Measurements from ENCODE around the gene SCFD2. TPM values are rescaled to one million over a fixed set of nuclear protein-coding genes. Genes with fewer than 3 reads are reported as not detected.

The SCFD2 gene
- total RNA-seq, 1 donor from 2014 or later: 17.2 TPM

DNA sequence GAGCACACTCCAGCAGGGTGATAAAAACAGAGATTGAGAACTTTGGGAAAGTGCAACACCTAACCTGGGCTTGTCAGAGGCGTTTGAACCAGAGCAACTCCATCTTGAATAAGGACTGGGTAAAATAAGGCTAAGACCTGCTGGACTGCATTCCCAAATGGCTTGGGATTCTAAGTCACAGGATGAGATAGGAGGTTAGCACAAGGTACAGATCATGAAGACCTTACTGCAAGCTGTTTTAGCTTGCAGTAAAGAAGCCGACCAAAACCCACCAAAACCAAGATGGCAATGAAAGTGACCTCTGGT, 43.9 kb downstream of the SCFD2 start:
- Mint-ChIP-seq H3K4me1 (ENCODE audit: low read depth, unreplicated experiment) (no peaks in the 10 kb centered on the region), H3K27ac (ENCODE audit: unreplicated experiment) (no peak overlapping the region), H3K27me3 (ENCODE audit: unreplicated experiment) (peaks cover 4% of the 10 kb centered on the region), H3K9me3 (ENCODE audit: unreplicated experiment) (no peaks in the 10 kb centered on the region), H3K36me3 (ENCODE audit: unreplicated experiment) (no peaks in the 10 kb centered on the region), H3K4me3 (ENCODE audit: unreplicated experiment) (no peak overlapping the region)
- DNase-seq: no peak
- TF ChIP-seq, protein P1, sequence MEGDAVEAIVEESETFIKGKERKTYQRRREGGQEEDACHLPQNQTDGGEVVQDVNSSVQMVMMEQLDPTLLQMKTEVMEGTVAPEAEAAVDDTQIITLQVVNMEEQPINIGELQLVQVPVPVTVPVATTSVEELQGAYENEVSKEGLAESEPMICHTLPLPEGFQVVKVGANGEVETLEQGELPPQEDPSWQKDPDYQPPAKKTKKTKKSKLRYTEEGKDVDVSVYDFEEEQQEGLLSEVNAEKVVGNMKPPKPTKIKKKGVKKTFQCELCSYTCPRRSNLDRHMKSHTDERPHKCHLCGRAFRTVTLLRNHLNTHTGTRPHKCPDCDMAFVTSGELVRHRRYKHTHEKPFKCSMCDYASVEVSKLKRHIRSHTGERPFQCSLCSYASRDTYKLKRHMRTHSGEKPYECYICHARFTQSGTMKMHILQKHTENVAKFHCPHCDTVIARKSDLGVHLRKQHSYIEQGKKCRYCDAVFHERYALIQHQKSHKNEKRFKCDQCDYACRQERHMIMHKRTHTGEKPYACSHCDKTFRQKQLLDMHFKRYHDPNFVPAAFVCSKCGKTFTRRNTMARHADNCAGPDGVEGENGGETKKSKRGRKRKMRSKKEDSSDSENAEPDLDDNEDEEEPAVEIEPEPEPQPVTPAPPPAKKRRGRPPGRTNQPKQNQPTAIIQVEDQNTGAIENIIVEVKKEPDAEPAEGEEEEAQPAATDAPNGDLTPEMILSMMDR (IDR thresholded peaks at IDR 0.05; ENCODE audit: partially characterized antibody, unreplicated experiment): no peak

DNA sequence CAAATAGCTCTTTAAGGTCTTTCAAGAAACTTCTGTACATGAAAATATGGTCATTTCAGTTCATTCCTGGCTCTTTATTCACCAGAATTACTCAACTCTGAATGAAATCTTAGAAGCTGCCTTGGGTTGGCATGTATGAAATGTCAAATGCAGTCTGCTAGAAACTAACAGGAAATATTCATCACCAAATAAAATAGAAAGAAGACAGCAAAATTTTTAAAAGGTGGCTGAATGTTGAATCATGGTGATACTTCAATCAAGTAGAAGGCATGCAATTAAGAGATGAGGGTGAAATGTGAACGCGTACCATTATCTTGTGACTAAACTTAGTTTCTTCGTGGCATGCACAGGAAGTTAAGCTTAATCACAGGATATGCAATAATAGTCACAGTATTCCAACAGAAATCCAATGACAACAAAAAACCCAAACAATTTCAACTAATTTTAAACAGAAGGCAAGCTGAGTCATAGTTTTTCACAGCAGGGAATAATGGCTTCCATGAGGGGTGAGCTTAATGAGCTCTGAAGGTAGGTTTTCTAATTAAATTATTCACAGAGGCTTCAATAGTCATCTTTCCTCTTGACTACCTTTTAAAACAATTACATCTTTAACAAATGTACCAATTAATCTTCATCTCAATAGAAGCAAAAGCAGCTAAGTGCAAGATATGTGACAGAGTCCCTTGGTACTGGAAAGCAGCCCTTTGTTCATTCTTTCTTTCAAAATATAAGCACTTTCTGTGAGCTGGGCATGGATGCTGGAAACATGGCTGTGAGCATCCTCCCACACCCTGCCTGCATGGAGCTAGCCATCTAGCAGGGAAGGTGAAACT, 44.5 kb downstream of the SCFD2 start:
- no peak overlapping the region for H3K4me3 Mint-ChIP-seq (ENCODE audit: unreplicated experiment)
- H3K27me3 Mint-ChIP-seq (ENCODE audit: unreplicated experiment): peaks cover 4% of the 10 kb centered on the region
- no peaks in the 10 kb centered on the region for H3K36me3 Mint-ChIP-seq (ENCODE audit: unreplicated experiment)
- H3K9me3 Mint-ChIP-seq (ENCODE audit: unreplicated experiment): no peaks in the 10 kb centered on the region
- no peak overlapping the region for H3K27ac Mint-ChIP-seq (ENCODE audit: unreplicated experiment)
- no peak for DNase-seq
- H3K4me1 Mint-ChIP-seq (ENCODE audit: low read depth, unreplicated experiment): no peaks in the 10 kb centered on the region
- TF ChIP-seq, protein P1 (IDR thresholded peaks at IDR 0.05; ENCODE audit: partially characterized antibody, unreplicated experiment): no peak

DNA sequence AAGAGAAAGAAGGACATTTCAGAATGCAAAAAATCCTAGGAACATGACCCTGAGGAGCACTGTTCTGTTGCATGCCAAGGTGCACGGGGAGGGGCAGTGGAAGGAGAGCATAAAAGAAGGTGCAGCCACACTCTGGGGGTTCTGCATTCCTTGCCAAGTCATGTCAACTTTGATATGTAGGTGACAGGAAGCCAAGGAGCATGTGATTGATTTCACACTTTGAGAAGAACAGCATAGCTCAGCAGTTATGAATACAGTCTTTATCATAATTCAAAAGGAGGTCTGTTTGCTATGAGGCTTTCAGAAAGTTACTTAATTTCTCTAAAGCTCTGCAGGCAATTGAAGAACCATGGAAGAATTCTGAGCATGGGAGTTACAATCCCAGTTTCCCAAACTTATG, 50.6 kb downstream of the SCFD2 start:
- Mint-ChIP-seq H3K9me3 (ENCODE audit: unreplicated experiment) (no peaks in the 10 kb centered on the region), H3K27ac (ENCODE audit: unreplicated experiment) (no peak overlapping the region), H3K4me3 (ENCODE audit: unreplicated experiment) (no peak overlapping the region), H3K27me3 (ENCODE audit: unreplicated experiment) (peaks cover 1% of the 10 kb centered on the region), H3K4me1 (ENCODE audit: low read depth, unreplicated experiment) (no peaks in the 10 kb centered on the region), H3K36me3 (ENCODE audit: unreplicated experiment) (no peaks in the 10 kb centered on the region)
- TF ChIP-seq, protein P1 (IDR thresholded peaks at IDR 0.05; ENCODE audit: partially characterized antibody, unreplicated experiment): no peak
- DNase-seq: no peak

DNA sequence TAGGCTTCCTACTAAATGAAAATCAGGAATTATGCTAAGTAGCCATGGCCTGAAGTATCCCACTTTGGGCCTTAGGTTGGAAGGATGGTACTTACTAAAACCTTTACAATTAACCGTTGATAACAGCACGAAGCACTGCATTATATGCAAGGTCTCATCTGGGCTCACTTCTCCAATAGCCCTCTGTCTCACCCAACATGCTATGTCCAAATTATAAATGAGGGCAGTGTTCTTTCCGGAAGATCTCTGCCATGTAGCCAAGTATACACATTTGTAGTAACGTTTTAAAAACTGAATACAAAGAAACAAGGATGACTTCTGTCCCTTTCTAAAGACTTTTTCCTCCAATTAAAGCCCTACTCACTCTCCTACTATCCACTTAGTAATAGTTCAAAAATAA, 51.6 kb downstream of the SCFD2 start:
- TF ChIP-seq, protein P1 (IDR thresholded peaks at IDR 0.05; ENCODE audit: partially characterized antibody, unreplicated experiment): no peak
- Mint-ChIP-seq H3K4me1 (ENCODE audit: low read depth, unreplicated experiment) (no peaks in the 10 kb centered on the region), H3K4me3 (ENCODE audit: unreplicated experiment) (no peak overlapping the region), H3K27ac (ENCODE audit: unreplicated experiment) (no peak overlapping the region), H3K27me3 (ENCODE audit: unreplicated experiment) (peaks cover 1% of the 10 kb centered on the region), H3K36me3 (ENCODE audit: unreplicated experiment) (no peaks in the 10 kb centered on the region), H3K9me3 (ENCODE audit: unreplicated experiment) (no peaks in the 10 kb centered on the region)
- no peak for DNase-seq

DNA sequence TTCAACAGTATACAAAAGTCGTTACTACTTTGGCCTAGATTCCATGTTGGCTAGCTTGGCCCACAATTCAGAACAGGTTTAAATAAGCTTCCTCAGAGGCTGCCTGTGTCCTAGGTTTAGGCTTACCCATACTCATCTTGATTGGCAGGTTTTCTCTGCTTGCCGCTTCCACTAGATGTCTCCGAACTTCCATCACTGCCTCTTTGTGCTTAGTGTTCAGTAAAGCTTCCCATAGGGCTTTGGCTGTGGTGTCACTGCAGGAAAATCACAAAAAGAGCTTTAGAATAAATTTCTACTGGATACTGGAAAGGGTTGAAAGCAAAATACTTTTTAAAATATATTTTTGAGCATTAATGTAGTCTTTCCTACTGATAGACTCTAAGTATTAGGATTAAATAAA, 52.4 kb downstream of the SCFD2 start:
- H3K4me3 Mint-ChIP-seq (ENCODE audit: unreplicated experiment): no peak overlapping the region
- no peaks in the 10 kb centered on the region for H3K4me1 Mint-ChIP-seq (ENCODE audit: low read depth, unreplicated experiment)
- no peaks in the 10 kb centered on the region for H3K9me3 Mint-ChIP-seq (ENCODE audit: unreplicated experiment)
- no peak overlapping the region for H3K27ac Mint-ChIP-seq (ENCODE audit: unreplicated experiment)
- peaks cover 1% of the 10 kb centered on the region for H3K27me3 Mint-ChIP-seq (ENCODE audit: unreplicated experiment)
- H3K36me3 Mint-ChIP-seq (ENCODE audit: unreplicated experiment): no peaks in the 10 kb centered on the region
- DNase-seq: no peak
- TF ChIP-seq, protein P1 (IDR thresholded peaks at IDR 0.05; ENCODE audit: partially characterized antibody, unreplicated experiment): no peak

Data from glutamatergic neuron (in vitro differentiated cells).